ENCODE data around the gene ULK4.
"Not testable (repeated sequence)": the region's sequence is repeated elsewhere in the genome, so short reads cannot be mapped to it uniquely, and the experiment has no call there.

Gene ULK4

GRCh38 chr3:41867533-41867932 is 94.4 kb downstream of the ULK4 start:
- no peak for DNase-seq (ENCODE audit: low spot score)

DNA sequence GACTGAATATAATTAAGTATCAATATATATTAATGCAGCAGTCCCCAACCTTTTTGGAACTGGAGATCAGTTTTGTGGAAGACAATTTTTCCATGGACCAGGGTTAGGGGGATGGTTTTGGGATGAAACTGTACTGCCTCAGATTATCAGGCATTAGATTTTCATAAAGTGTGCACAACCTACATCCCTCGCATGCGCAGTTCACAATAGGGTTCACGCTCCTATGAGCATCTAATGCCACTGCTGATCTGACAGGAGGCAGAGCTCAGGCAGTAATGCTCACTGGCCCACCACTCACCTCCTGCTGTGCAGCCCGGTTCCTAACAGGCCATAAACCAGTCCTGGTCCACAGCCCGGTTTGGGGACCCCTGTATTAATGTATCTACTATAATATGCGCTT is 95.6 kb downstream of the ULK4 start:
- DNase-seq (ENCODE audit: low spot score): no peak

DNA sequence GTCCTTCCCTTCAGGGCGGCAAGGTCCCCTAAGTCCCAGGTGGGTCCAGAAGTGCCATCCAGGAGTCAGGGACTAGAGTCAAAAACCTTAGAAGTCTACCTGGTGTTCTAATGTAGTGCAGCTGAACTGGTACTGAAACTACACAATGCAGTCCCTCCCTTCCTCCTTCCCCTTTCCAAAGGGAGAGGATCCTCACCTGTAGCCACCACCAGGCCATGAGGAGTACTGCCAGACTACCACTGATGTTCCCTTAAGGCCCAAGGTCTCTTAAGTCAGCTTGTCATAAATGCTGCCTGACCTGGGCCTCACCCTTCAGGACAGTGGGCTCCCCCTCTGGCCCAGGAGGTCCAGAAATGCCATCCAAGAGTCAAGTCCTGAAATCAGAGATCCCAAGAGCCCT is 98.9 kb downstream of the ULK4 start:
- no peak for DNase-seq (ENCODE audit: low spot score)

GRCh38 chr3:41860489-41860888 is 101.4 kb downstream of the ULK4 start:
- DNase-seq (ENCODE audit: low spot score): not testable (repeated sequence)

DNA sequence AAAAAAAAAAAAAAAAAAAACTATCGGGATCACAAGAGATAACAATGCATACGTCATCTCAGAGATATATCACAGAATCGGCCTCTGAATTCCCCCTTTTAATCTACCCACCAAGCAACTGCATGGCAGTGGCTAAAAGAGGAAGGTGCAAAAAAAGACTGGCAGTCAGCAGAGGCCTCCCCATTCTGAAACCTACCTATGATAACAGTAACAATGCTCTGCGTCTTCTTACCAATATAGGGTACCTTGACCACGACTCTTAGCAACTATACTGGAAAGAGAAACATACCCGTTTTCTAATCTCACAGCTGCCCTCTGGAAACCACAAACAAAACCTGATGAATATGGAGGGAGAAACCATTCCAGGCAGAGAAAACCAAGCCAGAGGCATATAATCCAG is 106.9 kb downstream of the ULK4 start:
- DNase-seq (ENCODE audit: low spot score): no peak

DNA sequence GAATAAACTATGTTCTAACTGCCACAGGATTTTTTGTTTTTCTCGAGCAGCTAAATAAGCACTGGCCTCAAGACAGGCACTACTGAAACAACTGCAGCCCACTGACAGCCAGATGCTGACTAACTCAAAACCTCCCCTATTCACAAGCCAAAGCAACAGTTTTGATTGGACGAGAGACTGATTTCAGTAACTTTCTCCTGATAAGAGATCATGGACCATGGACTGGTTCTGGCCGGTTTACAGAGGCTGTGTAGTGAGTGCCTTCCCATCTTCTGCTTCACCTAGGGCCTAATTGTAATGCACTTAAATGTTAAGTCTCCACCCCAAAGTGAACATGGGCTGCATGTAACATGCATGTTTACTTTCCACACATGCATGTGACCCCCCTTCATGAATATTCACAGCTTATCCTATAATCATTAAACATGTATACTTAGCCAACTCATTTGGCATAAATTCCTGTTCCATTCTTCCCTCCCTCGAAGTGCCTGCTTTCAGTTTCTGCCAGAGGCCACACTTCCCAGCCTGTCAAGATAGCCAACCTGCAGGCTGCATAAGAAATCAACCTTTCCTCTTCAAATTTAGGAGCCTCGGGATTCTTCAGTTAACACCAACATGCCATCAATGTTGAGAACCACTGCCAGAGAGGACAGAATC is 108.2 kb downstream of the ULK4 start:
- DNase-seq (ENCODE audit: low spot score): no peak

GRCh38 chr3:41848753-41849574 is 112.9 kb downstream of the ULK4 start:
- peak; percentile 28 for DNase-seq (ENCODE audit: low spot score)

DNA sequence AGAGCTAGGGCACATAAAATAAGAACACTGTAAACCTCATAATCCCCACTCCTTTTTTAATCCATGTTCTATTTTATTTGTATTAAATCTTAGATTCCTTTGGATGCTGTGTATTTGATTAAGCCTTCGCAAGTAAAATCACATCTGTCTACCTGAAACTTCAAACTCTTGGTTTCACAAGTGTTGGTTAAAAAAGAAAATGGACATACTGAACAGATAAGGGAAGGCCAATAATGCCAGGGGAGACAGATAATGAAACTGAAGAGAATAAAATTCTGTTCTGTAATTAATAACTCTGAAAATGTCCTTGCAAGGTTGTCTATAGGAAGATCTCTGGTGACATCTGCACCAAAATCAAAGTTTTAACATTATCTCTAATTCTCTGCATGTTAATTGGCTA is 114.2 kb downstream of the ULK4 start:
- no peak for DNase-seq (ENCODE audit: low spot score)

DNA sequence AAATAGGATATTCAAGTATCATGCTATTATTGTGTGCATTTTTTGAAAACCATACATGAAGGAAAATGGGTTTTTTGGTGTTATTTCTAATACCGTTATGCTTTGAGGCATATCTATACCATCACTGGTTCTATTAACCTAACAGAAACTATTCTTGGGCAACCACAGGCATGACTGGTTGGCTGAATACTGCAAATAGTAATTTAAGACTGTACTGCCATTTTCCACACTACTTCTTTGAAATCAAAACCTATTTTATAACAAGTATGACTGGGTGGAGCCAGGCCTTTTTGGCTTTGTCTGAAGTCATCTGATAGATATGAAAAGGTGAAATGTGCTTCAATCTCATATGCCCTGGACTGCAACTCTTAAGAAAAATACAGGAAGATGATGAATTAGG is 115.1 kb downstream of the ULK4 start:
- DNase-seq (ENCODE audit: low spot score): peak; percentile 34

- DNase-seq (ENCODE audit: low spot score): no peak
Observed at GRCh38 chr3:41845826-41846225, 116.1 kb downstream of the ULK4 start.

- DNase-seq (ENCODE audit: low spot score): not testable (repeated sequence)
Observed at GRCh38 chr3:41844256-41844655, 117.6 kb downstream of the ULK4 start.

DNA sequence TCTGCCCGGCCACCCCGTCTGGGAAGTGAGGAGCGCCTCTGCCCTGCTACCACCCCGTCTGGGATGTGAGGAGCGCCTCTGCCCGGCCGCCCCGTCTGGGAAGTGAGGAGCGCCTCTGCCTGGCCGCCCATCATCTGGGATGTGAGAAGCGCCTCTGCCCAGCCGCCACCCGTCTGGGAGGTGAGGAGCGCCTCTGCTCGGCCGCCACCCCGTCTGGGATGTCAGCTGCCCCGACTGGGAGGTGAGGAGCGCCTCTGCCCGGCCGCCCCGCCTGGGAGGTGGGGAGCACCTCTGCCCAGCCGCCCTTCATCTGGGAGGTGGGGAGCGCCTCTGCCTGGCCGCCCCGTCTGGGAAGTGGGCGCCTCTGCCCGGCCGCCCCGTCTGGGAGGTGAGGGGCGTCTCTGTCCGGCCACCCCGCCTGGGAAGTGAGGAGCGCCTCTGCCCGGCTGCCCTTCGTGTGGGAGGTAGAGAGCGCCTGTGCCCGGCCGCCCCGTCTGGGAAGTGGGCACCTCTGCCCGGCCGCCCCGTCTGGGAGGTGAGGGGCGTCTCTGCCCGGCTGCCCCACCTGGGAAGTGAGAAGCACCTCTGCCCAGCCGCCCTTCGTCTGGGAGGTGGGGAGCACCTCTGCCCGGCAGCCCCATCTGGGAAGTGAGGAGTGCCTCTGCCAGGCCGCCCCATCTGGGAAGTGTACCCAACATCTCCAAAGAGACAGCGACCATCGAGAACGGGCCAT is 120.8 kb downstream of the ULK4 start:
- DNase-seq (ENCODE audit: low spot score): not testable (repeated sequence)

- peak; percentile 87 for DNase-seq (ENCODE audit: low spot score)
Observed at GRCh38 chr3:41836360-41837134, 125.4 kb downstream of the ULK4 start.

- DNase-seq (ENCODE audit: low spot score): no peak
Observed at GRCh38 chr3:41833628-41834027, 128.3 kb downstream of the ULK4 start.

- DNase-seq (ENCODE audit: low spot score): no peak
Observed at GRCh38 chr3:41819236-41819635, 142.7 kb downstream of the ULK4 start.

GRCh38 chr3:41808618-41809017 is 153.3 kb downstream of the ULK4 start:
- no peak for DNase-seq (ENCODE audit: low spot score)

DNA sequence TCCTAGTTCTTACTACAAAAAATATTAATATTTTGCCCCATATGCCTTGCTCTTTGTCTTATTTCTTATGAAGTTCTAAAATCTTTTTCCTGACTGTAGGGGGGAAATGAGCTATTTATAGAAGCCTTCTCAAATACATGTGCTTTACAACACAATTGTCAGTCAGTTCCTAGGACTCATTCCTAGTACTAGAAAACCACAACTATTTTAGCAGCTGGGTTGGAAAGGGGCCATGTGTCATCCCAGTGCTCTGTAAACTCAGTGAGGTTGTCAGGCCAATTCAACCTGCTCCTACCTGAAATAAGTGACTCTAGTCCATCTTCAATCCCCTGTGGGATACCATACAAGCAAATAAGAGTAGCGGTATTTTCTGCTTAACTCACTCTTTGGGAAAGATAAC is 153.8 kb downstream of the ULK4 start:
- no peak for DNase-seq (ENCODE audit: low spot score)

GRCh38 chr3:41794748-41795589 is 166.9 kb downstream of the ULK4 start:
- no peak for DNase-seq (ENCODE audit: low spot score)

GRCh38 chr3:41792806-41793205 is 169.1 kb downstream of the ULK4 start:
- DNase-seq (ENCODE audit: low spot score): no peak

GRCh38 chr3:41769106-41769505 is 192.8 kb downstream of the ULK4 start:
- DNase-seq (ENCODE audit: low spot score): no peak

- no peak for DNase-seq (ENCODE audit: low spot score)
Observed at GRCh38 chr3:41768363-41768762, 193.5 kb downstream of the ULK4 start.

Data from activated CD4-positive, alpha-beta T cell treated with anti-CD3 and anti-CD28 coated beads, Interleukin-2, Interleukin-4, amounts not matched to agents 100 ng/mL and 50 ng/mL, durations not matched to agents 16 hours and 8 hours (primary cell).